ENCODE data around the gene SLCO4A1. TPM values are rescaled to one million over a fixed set of nuclear protein-coding genes. Genes with fewer than 3 reads are reported as not detected.

SLCO4A1 gene
- total and polyA plus RNA-seq, 2 of the 4 experiments (the other 2 are of a cell fraction), result 0.72 to 1.1 TPM

GRCh38 chr20:62603907-62604785 is 38.2 kb upstream of the SLCO4A1 start (continued):
- TF ChIP-seq MXI1 (IDR thresholded peaks at IDR 0.05; ENCODE audit: borderline replicate concordance, low read depth, low read length), result no peak

GRCh38 chr20:62604796-62605195 is 37.5 kb upstream of the SLCO4A1 start:
- H2AK9ac ChIP-seq (replicated peaks; ENCODE audit: low read depth, low read length, poor library complexity), result no peak overlapping the region
- POLR2A ChIA-PET (ENCODE audit: unreplicated experiment), result no interaction called here
- H3K14ac ChIP-seq (replicated peaks; ENCODE audit: low read depth, low read length), result no peak overlapping the region
- ATAC-seq (ENCODE audit: low read depth) (no peak), DNase-seq (no peak)
- in situ Hi-C loops (cut with MboI; ENCODE audit: low sequenced_read_pairs) (loop anchor here (25.0 kb wide), 1 partner anchor 317 kb away; no protein-coding TSS in a partner anchor), intact Hi-C loops (cut with micrococcal nuclease) (no loop called here), dilution Hi-C loops (cut with HindIII; ENCODE audit: low sequenced_read_pairs, unreplicated experiment) (no loop called here)
- no peaks in the 10 kb centered on the region for H3K79me1 ChIP-seq (ENCODE audit: low read depth in 1 of 2, low read length in 2 of 2)
- H3K56ac ChIP-seq (ENCODE audit: extremely low read depth, insufficient read depth, low read length), result no peak overlapping the region
- H2BK20ac ChIP-seq (ENCODE audit: low read depth, low read length), result no peak overlapping the region
- no peak overlapping the region for H3K4me3 ChIP-seq (ENCODE audit: insufficient read depth, low read depth, low read length)
- no peak overlapping the region for H3K23ac ChIP-seq (ENCODE audit: low read depth, low read length)
- no peak overlapping the region for H2AK5ac ChIP-seq (ENCODE audit: low read depth, low read length)
- H3K9ac ChIP-seq (ENCODE audit: low read depth, low read length), result no peak overlapping the region
- H2BK15ac ChIP-seq (ENCODE audit: low read depth, low read length), result no peak overlapping the region
- H3K27me3 ChIP-seq (ENCODE audit: control insufficient read depth, insufficient read depth, low read length), result peaks cover 53% of the 10 kb centered on the region
- no peak overlapping the region for H4K5ac ChIP-seq (ENCODE audit: low read depth, low read length)
- H3K36me3 ChIP-seq (ENCODE audit: control insufficient read depth, insufficient read depth, low read length), result no peaks in the 10 kb centered on the region
- no peak overlapping the region for H3K4me2 ChIP-seq (ENCODE audit: low read depth, low read length)
- 81% methylated on average over 6 of the region's 9 CpGs; no CpG with 5 or more reads in 1 of the 2 experiments for WGBS, 2 experiments (ENCODE audit: extremely low coverage in 2 of 2, insufficient read length in 1 of 2)
- H2AFZ ChIP-seq (replicated peaks; ENCODE audit: low read length, poor library complexity), result no peak overlapping the region
- no peak overlapping the region for H4K91ac ChIP-seq (ENCODE audit: insufficient read depth, low read depth, low read length)
- no peaks in the 10 kb centered on the region for H3K9me1 ChIP-seq (ENCODE audit: insufficient read depth, low read length)
- H4K20me1 ChIP-seq (ENCODE audit: insufficient read depth, low read length), result no peaks in the 10 kb centered on the region
- H3K27ac ChIP-seq (ENCODE audit: insufficient read depth, low read length), result no peak overlapping the region
- no peaks in the 10 kb centered on the region for H3K9me3 ChIP-seq (ENCODE audit: control insufficient read depth, insufficient read depth, low read length)
- no peak overlapping the region for H3K4ac ChIP-seq (ENCODE audit: low read depth, low read length)
- H4K8ac ChIP-seq (ENCODE audit: low read depth in 2 of 2, low read length in 2 of 2), result no peak overlapping the region
- H3K18ac ChIP-seq (ENCODE audit: low read depth, low read length), result no peak overlapping the region
- H3K4me1 ChIP-seq (ENCODE audit: control insufficient read depth, insufficient read depth, low read length), result no peaks in the 10 kb centered on the region
- CTCF ChIA-PET, result no interaction called here
- H2BK5ac ChIP-seq (ENCODE audit: low read depth, low read length, poor library complexity, severe bottlenecking), result no peak overlapping the region
- no TSS peak for BruUV-seq (replicated peaks)
- no peak overlapping the region for H2BK120ac ChIP-seq (ENCODE audit: low read depth, low read length)
- no peak for TF ChIP-seq ELK1 (IDR thresholded peaks at IDR 0.05; ENCODE audit: borderline replicate concordance, low read depth, low read length)
- TF ChIP-seq MXI1 (IDR thresholded peaks at IDR 0.05; ENCODE audit: borderline replicate concordance, low read depth, low read length), result no peak
- no peak for TF ChIP-seq FOS (IDR thresholded peaks at IDR 0.05; ENCODE audit: low read depth, low read length)
- no peak for TF ChIP-seq USF2 (IDR thresholded peaks at IDR 0.05; ENCODE audit: low read depth, low read length)
- no peak for TF ChIP-seq MAZ (IDR thresholded peaks at IDR 0.05; ENCODE audit: borderline replicate concordance, low read depth, low read length)
- TF ChIP-seq CTCF (conservative IDR thresholded peaks at IDR 0.05; ENCODE audit: low read depth, low read length), result no peak
- no peak for TF ChIP-seq BHLHE40 (IDR thresholded peaks at IDR 0.05; ENCODE audit: low read depth, low read length)
- no peak for TF ChIP-seq CHD1 (IDR thresholded peaks at IDR 0.05; ENCODE audit: low read depth, low read length)
- no peak for TF ChIP-seq MAFK (IDR thresholded peaks at IDR 0.05; ENCODE audit: low read depth, low read length)
- TF ChIP-seq RAD21 (IDR thresholded peaks at IDR 0.05; ENCODE audit: low read length), result no peak
- no peak for TF ChIP-seq RCOR1 (IDR thresholded peaks at IDR 0.05; ENCODE audit: insufficient replicate concordance, low read length)
- TF ChIP-seq RFX5 (IDR thresholded peaks at IDR 0.05; ENCODE audit: low read depth, low read length), result no peak

All from IMR-90 (cell line).